T-helper 17 cell (primary cell): Measurements from ENCODE around the gene MT4. TPM values are rescaled to one million over a fixed set of nuclear protein-coding genes. Genes with fewer than 3 reads are reported as not detected.
"Not testable (repeated sequence)": the region's sequence is repeated elsewhere in the genome, so short reads cannot be mapped to it uniquely, and the experiment has no call there.

Experiments used
- ATAC-seq: fragments of 150-1000 bp; cut with Tn5 transposase; 2 replicates; pipeline ENCODE4 v1.10.0; 2021; ENCODE audit warnings: mild to moderate bottlenecking, moderate library complexity
- DNase-seq, 3 donors: peaks; one replicate each; pipeline versions ENCODE4 v3.0.0 to v3.0.0-alpha.2; 2020 to 2021
- H3K9me3 ChIP-seq: one replicate; pipeline ENCODE4 v1.7.0; 2013; ENCODE audit warnings: low read length, mild to moderate bottlenecking; ENCODE audit not compliant: control insufficient read depth, poor library complexity, severe bottlenecking
- H3K27ac Mint-ChIP-seq: one replicate; pipeline ENCODE4 v1.8.0; 2022; ENCODE audit warnings: mild to moderate bottlenecking, moderate library complexity, mixed read lengths
- H3K27me3 Mint-ChIP-seq: one replicate; pipeline ENCODE4 v1.8.0; 2022; ENCODE audit warnings: mixed read lengths
- H3K36me3 Mint-ChIP-seq: one replicate; pipeline ENCODE4 v1.8.0; 2022; ENCODE audit warnings: low read depth, mixed read lengths
- H3K4me1 Mint-ChIP-seq: one replicate; pipeline ENCODE4 v1.8.0; 2022; ENCODE audit warnings: mild to moderate bottlenecking, mixed read lengths
- H3K4me3 Mint-ChIP-seq: one replicate; pipeline ENCODE4 v1.8.0; 2022; ENCODE audit warnings: mild to moderate bottlenecking, moderate library complexity, mixed read lengths
- total RNA-seq, 4 donors: library from RNA in 2 of 4; stranded (reverse) in 2 of 4; gene quantifications; one replicate each; pipeline ENCODE4 v1.2.3 and lab custom pipeline; 2022 to 2026

MT4 gene
- total RNA-seq, 2 donors from 2014 or later: not detected

- no peak overlapping the region for H3K4me3 Mint-ChIP-seq
- no peaks in the 10 kb centered on the region for H3K27me3 Mint-ChIP-seq
- peaks cover 2% of the 10 kb centered on the region for H3K36me3 Mint-ChIP-seq
- no peak for DNase-seq
- no peak overlapping the region for H3K27ac Mint-ChIP-seq
- H3K4me1 Mint-ChIP-seq: peaks cover 9% of the 10 kb centered on the region
- no peak for ATAC-seq
- H3K9me3 ChIP-seq: no peaks in the 10 kb centered on the region
Observed at GRCh38 chr16:56574625-56575024, 9.8 kb downstream of the MT4 start.

GRCh38 chr16:56576585-56577299 is 11.9 kb downstream of the MT4 start:
- H3K36me3 Mint-ChIP-seq: peaks cover 2% of the 10 kb centered on the region
- DNase-seq (peak; percentile 77 to 82 (median 78)), ATAC-seq (peak; percentile 100)
- H3K4me1 Mint-ChIP-seq: peaks cover 9% of the 10 kb centered on the region
- no peaks in the 10 kb centered on the region for H3K9me3 ChIP-seq
- H3K27me3 Mint-ChIP-seq: peaks cover 6% of the 10 kb centered on the region
- H3K27ac Mint-ChIP-seq: peak overlapping the region; percentile 39
- no peak overlapping the region for H3K4me3 Mint-ChIP-seq

DNA sequence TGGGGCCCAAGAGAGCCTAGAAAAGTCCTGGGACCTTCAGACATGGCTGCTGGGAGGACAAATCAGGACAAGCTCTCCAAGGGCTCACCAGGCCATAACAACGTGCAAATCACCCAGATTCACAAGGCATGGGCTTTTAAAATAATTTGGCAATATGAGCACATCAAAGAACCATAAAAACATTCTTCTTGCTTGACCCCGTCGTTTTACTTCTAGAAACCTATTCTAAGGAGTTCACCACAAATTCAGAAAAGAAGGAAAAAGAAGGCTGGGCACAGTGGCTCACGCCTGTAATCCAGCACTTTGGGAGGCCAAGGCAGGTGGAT is 12.4 kb downstream of the MT4 start:
- Mint-ChIP-seq H3K4me1 (peaks cover 9% of the 10 kb centered on the region), H3K27me3 (peaks cover 6% of the 10 kb centered on the region), H3K36me3 (peaks cover 2% of the 10 kb centered on the region), H3K4me3 (no peak overlapping the region), H3K27ac (peak overlapping the region; percentile 39)
- ATAC-seq (no peak), DNase-seq (no peak)
- H3K9me3 ChIP-seq: no peaks in the 10 kb centered on the region

DNA sequence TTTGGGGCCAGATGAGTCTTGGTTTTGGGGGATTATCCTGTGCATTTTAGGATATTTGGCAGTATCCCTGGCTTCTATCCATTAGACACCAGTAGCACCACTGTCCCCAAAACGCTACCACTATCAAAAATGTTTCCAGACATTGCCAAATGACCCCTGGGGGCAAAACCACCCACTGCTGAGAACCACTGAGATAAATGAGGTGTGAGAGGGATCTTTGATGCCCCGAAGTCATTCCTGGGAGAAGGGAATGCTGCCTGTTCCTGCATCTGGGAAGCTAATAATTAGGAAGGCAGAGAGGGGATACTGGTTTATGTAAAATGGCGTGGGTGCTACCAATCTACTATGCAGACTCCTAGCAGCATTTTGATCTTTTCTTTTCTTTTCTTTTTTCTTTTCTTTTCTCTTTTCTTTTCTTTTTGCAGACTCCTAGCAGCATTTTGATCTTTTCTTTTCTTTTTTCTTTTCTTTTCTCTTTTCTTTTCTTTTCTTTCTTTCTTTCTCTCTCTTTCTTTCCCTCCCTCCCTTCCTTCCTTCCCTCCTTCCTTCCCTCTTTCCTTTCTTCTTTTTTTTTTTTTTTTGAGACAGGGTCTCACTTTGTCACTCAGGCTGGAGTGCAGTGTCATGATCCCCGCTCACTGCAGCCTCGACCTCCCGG is 15.6 kb downstream of the MT4 start:
- no peak for DNase-seq
- ATAC-seq: no peak
- H3K4me1 Mint-ChIP-seq: peaks cover 9% of the 10 kb centered on the region

GRCh38 chr16:56582911-56583310 is 18.0 kb downstream of the MT4 start:
- DNase-seq, ATAC-seq, H3K4me3 Mint-ChIP-seq, H3K9me3 ChIP-seq, H3K36me3 Mint-ChIP-seq, H3K4me1 Mint-ChIP-seq: not testable (repeated sequence)
- peak overlapping the region; percentile 1 for H3K27ac Mint-ChIP-seq
- peaks cover 36% of the 10 kb centered on the region for H3K27me3 Mint-ChIP-seq

More for the DNA sequence above, 15.6 kb downstream of the MT4 start:
- no peaks in the 10 kb centered on the region for H3K36me3 Mint-ChIP-seq
- H3K9me3 ChIP-seq: no peaks in the 10 kb centered on the region
- no peak overlapping the region for H3K4me3 Mint-ChIP-seq
- H3K27me3 Mint-ChIP-seq: peaks cover 22% of the 10 kb centered on the region
- H3K27ac Mint-ChIP-seq: no peak overlapping the region

GRCh38 chr16:56583351-56584168 is 18.7 kb downstream of the MT4 start:
- DNase-seq: no peak
- peaks cover 3% of the 10 kb centered on the region for H3K36me3 Mint-ChIP-seq
- no peak for ATAC-seq
- peak overlapping the region; percentile 1 for H3K27ac Mint-ChIP-seq
- H3K27me3 Mint-ChIP-seq: peaks cover 43% of the 10 kb centered on the region
- H3K4me1 Mint-ChIP-seq: peaks cover 2% of the 10 kb centered on the region
- no peaks in the 10 kb centered on the region for H3K9me3 ChIP-seq
- no peak overlapping the region for H3K4me3 Mint-ChIP-seq

- H3K36me3 Mint-ChIP-seq: peaks cover 6% of the 10 kb centered on the region
- ATAC-seq (no peak), DNase-seq (no peak)
- peaks cover 7% of the 10 kb centered on the region for H3K4me1 Mint-ChIP-seq
- no peak overlapping the region for H3K4me3 Mint-ChIP-seq
- no peak overlapping the region for H3K27ac Mint-ChIP-seq
- peaks cover 48% of the 10 kb centered on the region for H3K27me3 Mint-ChIP-seq
- H3K9me3 ChIP-seq: no peaks in the 10 kb centered on the region
Observed at GRCh38 chr16:56584276-56584675, 19.4 kb downstream of the MT4 start.

DNA sequence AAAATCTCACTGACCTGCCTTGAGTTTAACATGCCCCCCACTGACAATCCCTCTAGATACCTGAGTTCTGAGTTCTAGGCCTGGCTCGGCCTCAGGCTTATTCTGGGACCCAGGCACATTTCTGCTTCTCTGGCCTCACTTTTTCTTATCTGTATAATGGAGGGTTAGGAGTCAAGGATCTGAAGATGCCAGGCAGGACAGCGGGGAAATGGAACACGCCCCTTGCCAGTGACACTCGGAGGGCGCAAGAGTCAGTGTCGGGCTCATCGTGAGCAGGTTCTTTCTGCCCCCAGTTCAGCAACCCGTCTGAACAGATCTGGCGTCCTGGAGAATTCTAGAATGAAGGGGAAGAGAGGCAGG is 23.9 kb downstream of the MT4 start:
- Mint-ChIP-seq H3K27me3 (peaks cover 60% of the 10 kb centered on the region), H3K36me3 (peaks cover 8% of the 10 kb centered on the region), H3K4me1 (peaks cover 17% of the 10 kb centered on the region), H3K4me3 (peak overlapping the region; percentile 91), H3K27ac (no peak overlapping the region)
- no peak for ATAC-seq
- no peaks in the 10 kb centered on the region for H3K9me3 ChIP-seq
- no peak for DNase-seq

DNA sequence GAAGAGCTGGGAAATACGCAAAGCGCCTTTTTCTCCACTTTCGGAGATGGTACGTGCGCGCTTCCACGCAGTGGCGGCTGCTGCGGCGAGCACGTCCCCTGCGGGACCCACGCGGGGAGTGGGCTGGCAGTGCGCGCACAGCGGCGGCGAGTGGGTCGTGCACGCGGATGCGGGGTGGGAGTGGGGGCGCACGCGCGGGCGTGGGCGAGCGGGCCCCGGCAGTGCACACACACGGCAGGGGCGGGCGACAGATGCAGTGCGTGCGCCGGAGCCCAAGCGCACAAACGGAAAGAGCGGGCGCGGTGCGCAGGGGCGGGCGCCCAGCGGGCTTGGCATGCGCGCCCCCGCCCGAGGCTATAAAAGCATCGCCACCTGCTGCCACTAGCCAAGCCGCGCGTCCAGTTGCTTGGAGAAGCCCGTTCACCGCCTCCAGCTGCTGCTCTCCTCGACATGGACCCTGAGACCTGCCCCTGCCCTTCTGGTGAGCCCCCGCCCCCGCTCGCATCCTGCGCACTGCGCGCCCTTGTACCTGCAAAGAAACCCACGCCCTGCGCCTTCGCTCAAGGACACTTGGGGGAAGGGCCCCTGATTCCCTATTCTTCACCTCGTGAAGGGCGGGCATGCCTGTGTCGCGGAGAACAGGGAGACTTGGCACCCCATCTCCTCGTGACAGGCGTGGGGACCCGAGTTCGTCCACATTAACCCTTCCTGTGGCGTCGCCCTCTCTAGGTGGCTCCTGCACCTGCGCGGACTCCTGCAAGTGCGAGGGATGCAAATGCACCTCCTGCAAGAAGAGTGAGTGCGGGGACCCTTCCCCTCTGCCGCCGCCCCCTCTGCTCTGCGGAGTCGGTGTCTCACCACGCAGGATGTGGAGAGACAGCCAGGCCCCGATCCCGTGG is 24.5 kb downstream of the MT4 start, which contains the start of gene MT3:
Gene MT3 (plus strand): TSS at position 388 of the 899 bp plus-strand sequence. CDS start 63 bp downstream, at position 451.
- H3K36me3 Mint-ChIP-seq: peaks cover 8% of the 10 kb centered on the region
- ATAC-seq: peak; percentile 70
- DNase-seq: no peak
- H3K4me3 Mint-ChIP-seq: peak within 1 kb of the TSS; percentile 91
- H3K27ac Mint-ChIP-seq: no peak within 1 kb of the TSS
- peaks cover 54% of the 10 kb centered on the region for H3K27me3 Mint-ChIP-seq
- peaks cover 17% of the 10 kb centered on the region for H3K4me1 Mint-ChIP-seq
- no peaks in the 10 kb centered on the region for H3K9me3 ChIP-seq

DNA sequence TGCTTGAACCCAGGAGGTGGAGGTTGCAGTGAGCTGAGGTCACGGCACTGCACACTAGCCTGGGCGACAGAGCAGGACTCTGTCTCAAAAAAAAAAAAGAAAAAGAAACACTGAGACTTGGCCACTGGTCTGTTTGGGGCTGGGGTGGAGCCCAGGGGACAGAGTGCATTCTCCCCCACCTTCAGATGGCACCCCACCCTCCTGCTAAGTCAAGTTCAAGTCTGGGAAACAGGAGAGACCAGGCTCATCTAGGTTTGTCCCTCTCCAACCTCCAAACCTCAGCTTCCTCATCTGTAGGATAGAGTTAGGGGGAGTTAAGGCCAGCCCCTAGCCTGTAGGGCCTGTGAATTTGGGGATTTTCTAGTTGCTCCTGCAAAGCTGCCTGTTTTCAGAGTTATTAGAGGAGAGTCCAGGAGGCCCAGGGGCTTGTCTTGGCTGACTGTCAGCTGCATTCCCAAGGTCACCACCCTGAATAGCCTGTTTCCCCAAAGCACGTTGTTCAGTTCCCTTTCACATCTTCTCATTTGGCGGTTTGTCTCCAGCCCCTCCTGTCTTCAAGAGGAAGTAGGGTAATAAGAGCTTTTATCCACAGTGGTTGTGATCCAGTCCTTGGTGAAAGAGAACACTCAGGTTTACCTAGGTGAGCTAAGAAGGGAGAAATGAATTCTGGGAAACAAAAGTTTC is 26.6 kb downstream of the MT4 start:
- H3K27ac Mint-ChIP-seq: no peak overlapping the region
- ATAC-seq (no peak), DNase-seq (no peak)
- H3K4me3 Mint-ChIP-seq: no peak overlapping the region
- H3K9me3 ChIP-seq: no peaks in the 10 kb centered on the region
- H3K4me1 Mint-ChIP-seq: peaks cover 17% of the 10 kb centered on the region
- H3K36me3 Mint-ChIP-seq: peaks cover 8% of the 10 kb centered on the region
- H3K27me3 Mint-ChIP-seq: peaks cover 45% of the 10 kb centered on the region

- H3K36me3 Mint-ChIP-seq: peaks cover 4% of the 10 kb centered on the region
- ATAC-seq: no peak
- no peaks in the 10 kb centered on the region for H3K9me3 ChIP-seq
- DNase-seq: no peak
- H3K4me3 Mint-ChIP-seq: no peak overlapping the region
- H3K27ac Mint-ChIP-seq: no peak overlapping the region
- H3K27me3 Mint-ChIP-seq: peaks cover 30% of the 10 kb centered on the region
- peaks cover 17% of the 10 kb centered on the region for H3K4me1 Mint-ChIP-seq
Observed at GRCh38 chr16:56593573-56594291, 28.9 kb downstream of the MT4 start.

GRCh38 chr16:56594292-56594619 is 29.4 kb downstream of the MT4 start:
- peaks cover 2% of the 10 kb centered on the region for H3K36me3 Mint-ChIP-seq
- no peak overlapping the region for H3K4me3 Mint-ChIP-seq
- H3K27ac Mint-ChIP-seq: no peak overlapping the region
- peaks cover 26% of the 10 kb centered on the region for H3K27me3 Mint-ChIP-seq
- DNase-seq: no peak
- ATAC-seq: no peak
- no peaks in the 10 kb centered on the region for H3K9me3 ChIP-seq
- peaks cover 14% of the 10 kb centered on the region for H3K4me1 Mint-ChIP-seq
